ENCODE results near the gene CAMK2A.

GRCh38 chr5:150278916-150279315 lies 10.7 kb downstream of the CAMK2A start:
- TF ChIP-seq EP300 (IDR thresholded peaks at IDR 0.05) (no peak), POLR2A (IDR thresholded peaks at IDR 0.05) (no peak), CTCF (IDR thresholded peaks at IDR 0.05) (no peak), POLR2AphosphoS5 (IDR thresholded peaks at IDR 0.05) (no peak)

All from upper lobe of left lung (tissue), 4 donors.